Suprapubic skin (tissue), 4 donors: ENCODE data around the gene CD3G. TPM values are rescaled to one million over a fixed set of nuclear protein-coding genes. Genes with fewer than 3 reads are reported as not detected.
"Not testable (repeated sequence)": the region's sequence is repeated elsewhere in the genome, so short reads cannot be mapped to it uniquely, and the experiment has no call there.

Experiments used
- DNase-seq, 2 donors: peaks; one replicate each; pipeline ENCODE4 v3.0.0-alpha.2; 2019; ENCODE audit warnings: low spot score in 2 of 2
- H3K27ac ChIP-seq: fragments of 200-600 bp; sonication (generic); one replicate; pipeline ENCODE4 v1.5.1; 2019
- H3K27me3 ChIP-seq: fragments of 200-600 bp; sonication (generic); one replicate; pipeline ENCODE4 v1.5.1; 2019
- H3K36me3 ChIP-seq: fragments of 200-600 bp; sonication (generic); one replicate; pipeline ENCODE4 v1.5.1; 2019
- H3K4me1 ChIP-seq: fragments of 200-600 bp; sonication (generic); one replicate; pipeline ENCODE4 v1.5.1; 2019
- H3K4me3 ChIP-seq: fragments of 200-600 bp; sonication (generic); one replicate; pipeline ENCODE4 v1.5.1; 2019; ENCODE audit warnings: mild to moderate bottlenecking
- H3K9me3 ChIP-seq: fragments of 200-600 bp; sonication (generic); one replicate; pipeline ENCODE4 v1.5.1; 2019
- CTCF ChIP-seq, 2 donors: fragments of 200-600 bp in 1 of 2; fragments of 450-650 bp in 1 of 2; sonication (generic) in 1 of 2; IDR thresholded peaks; one replicate each; pipeline ENCODE4 v1.5.1; 2016 to 2019; ENCODE audit warnings: antibody characterized with exemption in 2 of 2, mild to moderate bottlenecking in 1 of 2, moderate library complexity in 1 of 2
- EP300 ChIP-seq: sonication (generic); formaldehyde crosslinking; IDR thresholded peaks from one replicate; pipeline ENCODE4 v1.6.1; 2017; ENCODE audit warnings: antibody characterized with exemption
- POLR2A ChIP-seq, 2 donors: fragments of 450-650 bp; IDR thresholded peaks; one replicate each; pipeline ENCODE4 v1.6.1; 2017; ENCODE audit warnings: antibody characterized with exemption in 2 of 2, mild to moderate bottlenecking in 2 of 2, moderate library complexity in 2 of 2
- POLR2AphosphoS5 ChIP-seq, 3 donors: sonication (generic); formaldehyde crosslinking; IDR thresholded peaks; one replicate each; pipeline ENCODE4 v1.6.1; 2017; ENCODE audit warnings: antibody characterized with exemption in 3 of 3
- WGBS: methylation state at CpG from one replicate; pipeline ENCODE4 v1.1.5; 2018; 5-methylcytosine and 5-hydroxymethylcytosine counted together
- total RNA-seq, 4 donors: library from RNA; depleted of rRNA; stranded (reverse); fragments of >200 nt; gene quantifications; one replicate each; pipeline ENCODE4 v1.1.0, GENCODE V29; 2016

CD3G gene
- total RNA-seq, 4 donors from 2014 or later: 0.73 to 1.2 TPM; not detected in 2

GRCh38 chr11:118304227-118304567 is 39.9 kb upstream of the CD3G start:
- DNase-seq: no peak
- H3K36me3 ChIP-seq: no peaks in the 10 kb centered on the region
- no peak overlapping the region for H3K4me3 ChIP-seq
- no peaks in the 10 kb centered on the region for H3K27me3 ChIP-seq
- no peaks in the 10 kb centered on the region for H3K4me1 ChIP-seq
- WGBS: 67% methylated on average over 1 of the region's 1 CpG
- TF ChIP-seq POLR2A (IDR thresholded peaks at IDR 0.05): no peak
- no peak for TF ChIP-seq EP300
- no peak for TF ChIP-seq CTCF (IDR thresholded peaks at IDR 0.05)
- TF ChIP-seq POLR2AphosphoS5 (IDR thresholded peaks at IDR 0.05): no peak
- H3K9me3 ChIP-seq: no peaks in the 10 kb centered on the region
- no peak overlapping the region for H3K27ac ChIP-seq

- no peak for TF ChIP-seq POLR2AphosphoS5 (IDR thresholded peaks at IDR 0.05)
- no peak for TF ChIP-seq POLR2A (IDR thresholded peaks at IDR 0.05)
- TF ChIP-seq EP300: no peak
- no peak for TF ChIP-seq CTCF (IDR thresholded peaks at IDR 0.05)
- Histone ChIP-seq H3K27me3 (no peaks in the 10 kb centered on the region), H3K36me3 (no peaks in the 10 kb centered on the region), H3K4me1 (no peaks in the 10 kb centered on the region), H3K27ac (no peak within 1 kb of the TSS), H3K9me3 (no peaks in the 10 kb centered on the region), H3K4me3 (no peak within 1 kb of the TSS)
- DNase-seq: no peak
- WGBS: 85% methylated on average over 8 of the region's 8 CpGs
Observed at GRCh38 chr11:118304568-118305248, 39.4 kb upstream of the CD3G start, which contains the start of gene CD3E. TSS of gene CD3E (plus strand) at chr11:118304730. CDS start at chr11:118304953, 223 bp downstream.

GRCh38 chr11:118305726-118306125 is 38.4 kb upstream of the CD3G start:
- 73% methylated on average over 8 of the region's 8 CpGs for WGBS
- Histone ChIP-seq H3K36me3 (no peaks in the 10 kb centered on the region), H3K27ac (no peak overlapping the region), H3K4me3 (no peak overlapping the region), H3K27me3 (no peaks in the 10 kb centered on the region), H3K9me3 (no peaks in the 10 kb centered on the region), H3K4me1 (no peaks in the 10 kb centered on the region)
- no peak for TF ChIP-seq POLR2A (IDR thresholded peaks at IDR 0.05)
- TF ChIP-seq POLR2AphosphoS5 (IDR thresholded peaks at IDR 0.05): no peak
- no peak for TF ChIP-seq CTCF (IDR thresholded peaks at IDR 0.05)
- no peak for TF ChIP-seq EP300
- no peak for DNase-seq

- Histone ChIP-seq H3K36me3 (no peaks in the 10 kb centered on the region), H3K9me3 (no peaks in the 10 kb centered on the region), H3K27ac (no peak overlapping the region), H3K4me3 (no peak overlapping the region), H3K4me1 (no peaks in the 10 kb centered on the region), H3K27me3 (no peaks in the 10 kb centered on the region)
- 74% methylated on average over 2 of the region's 2 CpGs for WGBS
- no peak for DNase-seq
- TF ChIP-seq POLR2AphosphoS5 (IDR thresholded peaks at IDR 0.05) (no peak), CTCF (IDR thresholded peaks at IDR 0.05) (no peak), POLR2A (IDR thresholded peaks at IDR 0.05) (no peak), EP300 (no peak)
Observed at GRCh38 chr11:118306556-118306955, 37.6 kb upstream of the CD3G start.

GRCh38 chr11:118308995-118309528 is 35.1 kb upstream of the CD3G start:
- not testable (repeated sequence) for H3K4me1 ChIP-seq, H3K36me3 ChIP-seq, DNase-seq, H3K27ac ChIP-seq, H3K4me3 ChIP-seq, H3K9me3 ChIP-seq
- peaks cover 11% of the 10 kb centered on the region for H3K27me3 ChIP-seq
- WGBS: 92% methylated on average over 5 of the region's 5 CpGs

GRCh38 chr11:118310271-118310670 is 33.9 kb upstream of the CD3G start:
- peaks cover 1% of the 10 kb centered on the region for H3K4me1 ChIP-seq
- no peak for DNase-seq
- no peak for TF ChIP-seq POLR2AphosphoS5 (IDR thresholded peaks at IDR 0.05)
- no peak for TF ChIP-seq EP300
- TF ChIP-seq POLR2A (IDR thresholded peaks at IDR 0.05): no peak
- no peak for TF ChIP-seq CTCF (IDR thresholded peaks at IDR 0.05)
- no peak overlapping the region for H3K27ac ChIP-seq
- WGBS: 94% methylated on average over 3 of the region's 3 CpGs
- no peaks in the 10 kb centered on the region for H3K36me3 ChIP-seq
- peaks cover 15% of the 10 kb centered on the region for H3K27me3 ChIP-seq
- no peaks in the 10 kb centered on the region for H3K9me3 ChIP-seq
- no peak overlapping the region for H3K4me3 ChIP-seq
